HEK293T (cell line): Measurements from ENCODE around the gene TRIP11.

Source experiments
- BHLHE40 ChIP-seq: fragments of 450-650 bp; IDR thresholded peaks from 2 replicates; pipeline ENCODE4 v1.6.1; 2016; ENCODE audit warnings: mild to moderate bottlenecking, moderate library complexity, borderline replicate concordance
- ELF4 ChIP-seq: fragments of 450-650 bp; IDR thresholded peaks from 2 replicates; pipeline ENCODE4 v1.6.1; 2017; ENCODE audit warnings: antibody characterized with exemption
- FOXK2 ChIP-seq: fragments of 450-650 bp; IDR thresholded peaks from 2 replicates; pipeline ENCODE4 v1.6.1; 2016; ENCODE audit warnings: mild to moderate bottlenecking
- L3MBTL2 ChIP-seq: fragments of 450-650 bp; conservative IDR thresholded peaks from 2 replicates; pipeline ENCODE4 v1.6.1; 2016; ENCODE audit warnings: mild to moderate bottlenecking
- SP1 ChIP-seq: fragments of 450-650 bp; IDR thresholded peaks from 2 replicates; pipeline ENCODE4 v1.6.1; 2017
- ZNF384 ChIP-seq: fragments of 450-650 bp; IDR thresholded peaks from 2 replicates; pipeline ENCODE4 v1.6.1; 2016
- TF ChIP-seq, protein P1 (sequence below): fragments of 450-650 bp; IDR thresholded peaks from 2 replicates; pipeline ENCODE4 v1.6.1; 2016

GRCh38 chr14:91996948-91997371 lies 42.9 kb downstream of the TRIP11 start:
- no peak for TF ChIP-seq ZNF384
- TF ChIP-seq L3MBTL2, result no peak
- TF ChIP-seq, protein P1, sequence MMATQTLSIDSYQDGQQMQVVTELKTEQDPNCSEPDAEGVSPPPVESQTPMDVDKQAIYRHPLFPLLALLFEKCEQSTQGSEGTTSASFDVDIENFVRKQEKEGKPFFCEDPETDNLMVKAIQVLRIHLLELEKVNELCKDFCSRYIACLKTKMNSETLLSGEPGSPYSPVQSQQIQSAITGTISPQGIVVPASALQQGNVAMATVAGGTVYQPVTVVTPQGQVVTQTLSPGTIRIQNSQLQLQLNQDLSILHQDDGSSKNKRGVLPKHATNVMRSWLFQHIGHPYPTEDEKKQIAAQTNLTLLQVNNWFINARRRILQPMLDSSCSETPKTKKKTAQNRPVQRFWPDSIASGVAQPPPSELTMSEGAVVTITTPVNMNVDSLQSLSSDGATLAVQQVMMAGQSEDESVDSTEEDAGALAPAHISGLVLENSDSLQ, result no peak
- TF ChIP-seq ELF4, result no peak
- no peak for TF ChIP-seq FOXK2
- TF ChIP-seq SP1, result no peak
- TF ChIP-seq BHLHE40, result no peak
